ENCODE data around the gene LRCH1. TPM values are rescaled to one million over a fixed set of nuclear protein-coding genes. Genes with fewer than 3 reads are reported as not detected.

LRCH1 gene
- polyA plus RNA-seq, 1 of the 3 experiments (the other 2 are of a cell fraction) = 5.5 TPM

DNA sequence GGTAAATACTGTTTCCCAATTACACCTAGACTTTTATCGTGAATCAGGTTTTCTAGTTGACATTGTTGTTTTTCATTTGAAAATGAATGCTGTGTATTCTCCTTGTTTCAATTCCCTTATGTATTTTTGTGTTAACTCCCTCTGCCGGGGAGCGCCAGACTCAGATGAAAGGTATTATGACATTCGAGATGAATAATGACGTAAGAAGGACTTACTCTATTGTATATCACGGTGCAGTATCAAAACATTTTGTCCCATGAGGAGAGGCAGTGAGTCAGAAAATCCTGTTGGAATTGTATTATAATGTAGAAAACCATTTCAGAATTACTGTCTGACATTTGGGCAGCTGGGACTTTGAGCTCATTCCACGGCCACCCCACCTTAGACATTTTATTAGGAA is 61.6 kb downstream of the LRCH1 start:
- H2AFZ ChIP-seq (ENCODE audit: low read depth) = no peak overlapping the region
- no peak overlapping the region for H3K4me3 ChIP-seq (ENCODE audit: low read depth in 2 of 2, low read length in 1 of 2)
- no peaks in the 10 kb centered on the region for H3K9me2 ChIP-seq
- H3K36me3 ChIP-seq (replicated peaks in 1 of 2; ENCODE audit: control insufficient read depth in 1 of 2, insufficient read depth in 2 of 2, low read length in 1 of 2) = no peaks in the 10 kb centered on the region
- 50% methylated on average over 7 of the region's 7 CpGs for WGBS (ENCODE audit: low lambda C conversion rate)
- ChIA-PET POLR2A (no interaction called here), CTCF (interaction anchor here (1.0 kb wide), 2 partner anchors 48 to 55 kb away, joined by 3 to 4 read pairs; no protein-coding TSS in a partner anchor)
- peak overlapping the region; percentile 52 to 88 for H3K27ac ChIP-seq (ENCODE audit: low read depth in 2 of 2, low read length in 1 of 2)
- peaks cover 84% of the 10 kb centered on the region for H3K79me2 ChIP-seq (ENCODE audit: insufficient read depth)
- peaks cover 17 to 30% of the 10 kb centered on the region in 2 experiments; a peak in 3 of 4 replicates for H3K4me1 ChIP-seq (ENCODE audit: control insufficient read depth in 1 of 2, insufficient read depth in 2 of 2, low read depth in 1 of 2, low read length in 1 of 2)
- H3K27me3 ChIP-seq (ENCODE audit: insufficient read depth) = no peaks in the 10 kb centered on the region
- TF ChIP-seq GABPA (IDR thresholded peaks at IDR 0.05; ENCODE audit: low read depth) (no peak), FOSL2 (IDR thresholded peaks at IDR 0.05; ENCODE audit: borderline replicate concordance, low read depth) (0 out of 2 replicates have a peak, but pooled peaks have one; percentile 19)
- TF ChIP-seq, protein P1, sequence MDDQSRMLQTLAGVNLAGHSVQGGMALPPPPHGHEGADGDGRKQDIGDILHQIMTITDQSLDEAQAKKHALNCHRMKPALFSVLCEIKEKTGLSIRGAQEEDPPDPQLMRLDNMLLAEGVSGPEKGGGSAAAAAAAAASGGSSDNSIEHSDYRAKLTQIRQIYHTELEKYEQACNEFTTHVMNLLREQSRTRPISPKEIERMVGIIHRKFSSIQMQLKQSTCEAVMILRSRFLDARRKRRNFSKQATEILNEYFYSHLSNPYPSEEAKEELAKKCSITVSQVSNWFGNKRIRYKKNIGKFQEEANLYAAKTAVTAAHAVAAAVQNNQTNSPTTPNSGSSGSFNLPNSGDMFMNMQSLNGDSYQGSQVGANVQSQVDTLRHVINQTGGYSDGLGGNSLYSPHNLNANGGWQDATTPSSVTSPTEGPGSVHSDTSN (IDR thresholded peaks at IDR 0.05) = peak; percentile 48
- TF ChIP-seq, protein P2, sequence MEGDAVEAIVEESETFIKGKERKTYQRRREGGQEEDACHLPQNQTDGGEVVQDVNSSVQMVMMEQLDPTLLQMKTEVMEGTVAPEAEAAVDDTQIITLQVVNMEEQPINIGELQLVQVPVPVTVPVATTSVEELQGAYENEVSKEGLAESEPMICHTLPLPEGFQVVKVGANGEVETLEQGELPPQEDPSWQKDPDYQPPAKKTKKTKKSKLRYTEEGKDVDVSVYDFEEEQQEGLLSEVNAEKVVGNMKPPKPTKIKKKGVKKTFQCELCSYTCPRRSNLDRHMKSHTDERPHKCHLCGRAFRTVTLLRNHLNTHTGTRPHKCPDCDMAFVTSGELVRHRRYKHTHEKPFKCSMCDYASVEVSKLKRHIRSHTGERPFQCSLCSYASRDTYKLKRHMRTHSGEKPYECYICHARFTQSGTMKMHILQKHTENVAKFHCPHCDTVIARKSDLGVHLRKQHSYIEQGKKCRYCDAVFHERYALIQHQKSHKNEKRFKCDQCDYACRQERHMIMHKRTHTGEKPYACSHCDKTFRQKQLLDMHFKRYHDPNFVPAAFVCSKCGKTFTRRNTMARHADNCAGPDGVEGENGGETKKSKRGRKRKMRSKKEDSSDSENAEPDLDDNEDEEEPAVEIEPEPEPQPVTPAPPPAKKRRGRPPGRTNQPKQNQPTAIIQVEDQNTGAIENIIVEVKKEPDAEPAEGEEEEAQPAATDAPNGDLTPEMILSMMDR (IDR thresholded peaks at IDR 0.05) = peak; percentile 27
- DNase-seq = no peak
- H3F3A ChIP-seq (replicated peaks; ENCODE audit: insufficient read depth) = no peaks in the 10 kb centered on the region
- no peaks in the 10 kb centered on the region for H3K9me3 ChIP-seq
- H3K9ac ChIP-seq = no peak overlapping the region
- H4K20me1 ChIP-seq (ENCODE audit: insufficient read depth) = 0 out of 2 replicates have a peak, but pooled peaks cover 8% of the 10 kb centered on the region
- H3K4me2 ChIP-seq = 0 out of 2 replicates have a peak overlapping the region, but pooled peaks have one; percentile 16

DNA sequence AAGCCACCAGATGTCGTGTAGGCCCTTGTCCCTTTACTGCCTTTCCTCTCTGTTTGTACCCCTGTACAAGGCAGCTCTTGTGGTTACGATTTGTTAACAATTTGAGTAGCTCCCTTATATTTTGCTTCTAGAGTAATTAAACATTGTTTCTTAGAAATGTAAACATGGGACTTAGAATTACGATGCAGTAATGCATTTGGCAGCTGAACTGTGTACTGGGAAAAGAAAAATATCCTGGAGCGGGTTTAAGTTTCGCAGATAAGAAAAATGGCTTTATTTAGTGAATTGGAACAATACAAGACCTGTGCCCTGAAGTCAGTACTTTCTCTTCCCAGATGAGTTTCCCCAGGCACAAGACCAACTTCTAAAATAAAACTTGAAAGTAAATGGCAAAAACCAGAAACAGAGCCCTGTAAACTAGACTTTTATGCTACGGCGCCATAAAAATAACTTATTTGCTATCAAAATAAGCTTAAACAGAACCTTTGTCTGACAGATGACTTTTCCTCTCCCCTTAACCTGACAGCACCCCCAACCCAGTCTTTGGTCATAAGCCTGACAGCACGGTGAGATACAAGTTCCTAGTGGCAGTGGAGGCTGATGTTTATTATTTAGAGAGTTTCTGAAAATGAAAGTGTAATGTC is 63.0 kb downstream of the LRCH1 start:
- H3K79me2 ChIP-seq (ENCODE audit: insufficient read depth) = peaks cover 86% of the 10 kb centered on the region
- 66% methylated on average over 8 of the region's 8 CpGs for WGBS (ENCODE audit: low lambda C conversion rate)
- ChIA-PET POLR2A (no interaction called here), CTCF (interaction anchor here (0.7 to 1.4 kb wide), 4 partner anchors 24 to 105 kb away, joined by 3 to 7 read pairs (median 4); no protein-coding TSS in a partner anchor)
- no peak overlapping the region for H3K4me3 ChIP-seq (ENCODE audit: low read depth in 2 of 2, low read length in 1 of 2)
- no peaks in the 10 kb centered on the region for H3K9me3 ChIP-seq
- peaks cover 25 to 36% of the 10 kb centered on the region in 2 experiments; a peak in 3 of 4 replicates for H3K4me1 ChIP-seq (ENCODE audit: control insufficient read depth in 1 of 2, insufficient read depth in 2 of 2, low read depth in 1 of 2, low read length in 1 of 2)
- H3K9ac ChIP-seq = no peak overlapping the region
- peaks cover 20% of the 10 kb centered on the region; the same call in 1 of the 2 replicates for H4K20me1 ChIP-seq (ENCODE audit: insufficient read depth)
- H2AFZ ChIP-seq (ENCODE audit: low read depth) = no peak overlapping the region
- no peaks in the 10 kb centered on the region for H3F3A ChIP-seq (replicated peaks; ENCODE audit: insufficient read depth)
- no peaks in the 10 kb centered on the region for H3K36me3 ChIP-seq (replicated peaks in 1 of 2; ENCODE audit: control insufficient read depth in 1 of 2, insufficient read depth in 2 of 2, low read length in 1 of 2)
- peak; percentile 18 for TF ChIP-seq GATA2 (CRISPR knock-in tag; IDR thresholded peaks at IDR 0.05)
- TF ChIP-seq RAD21 (IDR thresholded peaks at IDR 0.05; ENCODE audit: low read length) = peak; percentile 24
- TF ChIP-seq YY1 (IDR thresholded peaks at IDR 0.05; ENCODE audit: low read depth) = no peak
- TF ChIP-seq SIN3A (IDR thresholded peaks at IDR 0.05; ENCODE audit: borderline replicate concordance, low read depth, low read length) = no peak
- TF ChIP-seq MXI1 (IDR thresholded peaks at IDR 0.05; ENCODE audit: low read depth, low read length) = 0 out of 2 replicates have a peak, but pooled peaks have one; percentile 58
- TF ChIP-seq JUND (IDR thresholded peaks at IDR 0.05) = no peak
- TF ChIP-seq TCF12 (IDR thresholded peaks at IDR 0.05) = no peak
- TF ChIP-seq, protein P2 (IDR thresholded peaks at IDR 0.05) = no peak
- no peak for TF ChIP-seq NFIC (IDR thresholded peaks at IDR 0.05; ENCODE audit: borderline replicate concordance)
- no peak for TF ChIP-seq FOXJ3 (CRISPR knock-in tag; IDR thresholded peaks at IDR 0.05)
- peak overlapping the region; percentile 52 to 88; a peak in 3 of 4 replicates for H3K27ac ChIP-seq (ENCODE audit: low read depth in 2 of 2, low read length in 1 of 2)
- H3K27me3 ChIP-seq (ENCODE audit: insufficient read depth) = no peaks in the 10 kb centered on the region
- no peak for DNase-seq
- H3K4me2 ChIP-seq = peak overlapping the region; percentile 49
- no peaks in the 10 kb centered on the region for H3K9me2 ChIP-seq

Data from SK-N-SH (cell line).